Effector memory CD8-positive, alpha-beta T cell (primary cell): ENCODE results near the gene SELPLG.

Experiments
- ATAC-seq: fragments of 150-1000 bp; cut with Tn5 transposase; replicated peaks from 2 replicates; pipeline ENCODE4 v1.10.0; 2021; ENCODE audit warnings: mild to moderate bottlenecking, moderate library complexity
- DNase-seq, 3 experiments: peaks; one replicate each; pipeline ENCODE4 v3.0.0; 2021
- H3K27ac Mint-ChIP-seq, 2 donors: one replicate each; pipeline ENCODE4 v1.8.0; 2022; ENCODE audit warnings: mild to moderate bottlenecking in 2 of 2, mixed read lengths in 2 of 2, moderate library complexity in 2 of 2
- H3K27me3 Mint-ChIP-seq, 2 donors: one replicate each; pipeline ENCODE4 v1.8.0; 2022; ENCODE audit warnings: mixed read lengths in 2 of 2
- H3K36me3 Mint-ChIP-seq: one replicate; pipeline ENCODE4 v1.8.0; 2022; ENCODE audit warnings: mild to moderate bottlenecking, moderate library complexity, mixed read lengths; ENCODE audit not compliant: insufficient read depth
- H3K4me1 Mint-ChIP-seq, 2 donors: one replicate each; pipeline ENCODE4 v1.8.0; 2022; ENCODE audit warnings: low read depth in 2 of 2, mixed read lengths in 2 of 2
- H3K4me3 Mint-ChIP-seq, 2 donors: one replicate each; pipeline ENCODE4 v1.8.0; 2022; ENCODE audit warnings: mild to moderate bottlenecking in 2 of 2, mixed read lengths in 2 of 2, moderate library complexity in 2 of 2
- H3K9me3 Mint-ChIP-seq, 2 donors: one replicate each; pipeline ENCODE4 v1.8.0; 2022; ENCODE audit warnings: mixed read lengths in 2 of 2

Gene SELPLG

DNA sequence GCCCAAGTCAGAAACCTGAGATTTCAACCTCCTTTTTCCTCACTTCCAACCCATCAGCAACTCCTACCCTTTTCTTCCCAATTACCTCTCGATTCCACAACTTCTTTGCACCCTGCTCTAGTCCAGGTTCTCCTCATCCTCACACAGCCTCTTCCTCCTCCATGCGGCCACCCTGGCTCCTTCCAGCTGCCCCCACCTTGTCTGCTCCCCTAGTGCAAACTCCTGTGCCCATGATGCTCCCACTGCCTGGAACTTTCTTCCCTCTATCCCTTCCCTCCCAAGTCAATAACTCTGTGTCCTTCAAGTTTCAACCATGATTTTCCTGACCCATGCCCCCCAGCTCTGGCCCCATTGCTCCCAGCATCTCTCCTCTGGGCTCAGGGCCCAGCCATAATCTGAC, 17.3 kb downstream of the SELPLG start:
- H3K36me3 Mint-ChIP-seq, result peaks cover 48% of the 10 kb centered on the region
- H3K9me3 Mint-ChIP-seq, result peaks cover 0 to 7% of the 10 kb centered on the region in 2 donors
- no peak for DNase-seq
- peak overlapping the region; percentile 98 to 99 for H3K27ac Mint-ChIP-seq
- peak overlapping the region; percentile 75 to 79 for H3K4me3 Mint-ChIP-seq
- no peaks in the 10 kb centered on the region for H3K27me3 Mint-ChIP-seq
- no peak for ATAC-seq
- peaks cover 46 to 64% of the 10 kb centered on the region in 2 donors for H3K4me1 Mint-ChIP-seq

DNA sequence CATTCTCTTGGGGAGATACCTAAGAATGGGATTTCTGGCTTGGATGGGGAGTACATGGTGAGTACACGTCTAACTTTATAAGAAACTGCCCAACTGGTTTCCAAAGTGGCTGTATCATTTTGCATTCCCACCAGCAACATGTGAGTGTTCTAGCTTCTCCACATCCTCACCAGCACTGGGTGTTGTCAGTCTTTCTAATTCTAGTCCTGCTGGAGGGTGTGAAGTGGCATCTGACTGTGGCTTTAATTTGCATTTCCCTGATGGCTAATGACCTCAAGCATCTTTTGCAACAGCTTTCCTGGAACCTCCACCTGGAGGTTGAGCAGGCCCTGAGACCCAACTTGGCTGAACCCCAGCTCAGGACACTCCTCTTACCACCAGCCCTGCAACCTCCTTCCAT, 17.8 kb downstream of the SELPLG start:
- no peak overlapping the region for H3K4me3 Mint-ChIP-seq
- peaks cover 0 to 7% of the 10 kb centered on the region in 2 donors for H3K9me3 Mint-ChIP-seq
- H3K36me3 Mint-ChIP-seq, result peaks cover 43% of the 10 kb centered on the region
- H3K27ac Mint-ChIP-seq, result peak overlapping the region; percentile 98 to 99
- ATAC-seq (no peak), DNase-seq (no peak)
- peaks cover 43 to 60% of the 10 kb centered on the region in 2 donors for H3K4me1 Mint-ChIP-seq
- no peaks in the 10 kb centered on the region for H3K27me3 Mint-ChIP-seq

DNA sequence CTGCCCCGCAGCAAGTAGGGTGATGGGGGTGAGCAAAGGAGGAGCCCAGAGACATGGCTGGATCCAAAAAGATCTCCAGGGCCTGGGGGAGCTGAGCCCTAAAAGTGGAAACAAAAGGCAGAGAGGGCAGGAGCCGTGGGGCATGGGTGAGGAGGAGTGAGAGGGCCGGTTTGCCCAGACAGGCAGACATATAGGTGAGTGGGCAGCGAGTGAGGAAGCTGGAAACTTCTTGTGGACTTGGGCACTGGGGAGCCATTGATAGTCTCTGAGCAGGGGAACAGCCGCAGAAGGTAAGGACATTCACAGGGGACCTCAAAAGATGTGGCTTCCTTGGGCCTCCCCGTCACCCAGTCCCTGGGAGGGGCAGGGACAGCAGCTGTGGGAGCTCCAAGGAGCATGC, 19.1 kb downstream of the SELPLG start:
- Mint-ChIP-seq H3K9me3 (peaks cover 0 to 7% of the 10 kb centered on the region in 2 donors), H3K27me3 (no peaks in the 10 kb centered on the region), H3K4me3 (no peak overlapping the region), H3K4me1 (peaks cover 39 to 55% of the 10 kb centered on the region in 2 donors), H3K36me3 (peaks cover 36% of the 10 kb centered on the region), H3K27ac (peak overlapping the region; percentile 77 to 99)
- DNase-seq (no peak), ATAC-seq (no peak)

DNA sequence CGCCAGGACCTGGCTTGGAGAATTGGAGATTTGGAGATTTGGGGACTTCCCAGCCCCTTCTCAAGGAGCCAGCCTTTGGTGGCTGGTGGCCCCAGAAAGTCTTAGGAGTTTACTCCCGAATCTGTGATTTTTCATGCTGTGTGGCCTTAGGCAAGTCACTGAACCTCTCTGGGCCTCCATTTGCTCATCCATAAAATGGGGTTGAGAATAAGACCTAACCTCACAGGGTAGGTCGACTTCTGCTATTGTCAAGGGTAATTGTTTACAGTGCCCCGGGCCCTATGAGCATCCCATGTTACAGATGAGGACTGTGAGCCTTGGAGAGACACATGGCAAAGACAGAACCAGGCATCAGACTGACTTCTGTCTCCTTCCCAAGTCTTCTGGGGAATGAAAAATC, 19.7 kb downstream of the SELPLG start:
- ATAC-seq (no peak), DNase-seq (no peak)
- no peaks in the 10 kb centered on the region for H3K27me3 Mint-ChIP-seq
- peaks cover 0 to 7% of the 10 kb centered on the region in 2 donors for H3K9me3 Mint-ChIP-seq
- peaks cover 37 to 50% of the 10 kb centered on the region in 2 donors for H3K4me1 Mint-ChIP-seq
- H3K4me3 Mint-ChIP-seq, result no peak overlapping the region
- H3K36me3 Mint-ChIP-seq, result peaks cover 30% of the 10 kb centered on the region
- peak overlapping the region; percentile 77 to 99 for H3K27ac Mint-ChIP-seq

DNA sequence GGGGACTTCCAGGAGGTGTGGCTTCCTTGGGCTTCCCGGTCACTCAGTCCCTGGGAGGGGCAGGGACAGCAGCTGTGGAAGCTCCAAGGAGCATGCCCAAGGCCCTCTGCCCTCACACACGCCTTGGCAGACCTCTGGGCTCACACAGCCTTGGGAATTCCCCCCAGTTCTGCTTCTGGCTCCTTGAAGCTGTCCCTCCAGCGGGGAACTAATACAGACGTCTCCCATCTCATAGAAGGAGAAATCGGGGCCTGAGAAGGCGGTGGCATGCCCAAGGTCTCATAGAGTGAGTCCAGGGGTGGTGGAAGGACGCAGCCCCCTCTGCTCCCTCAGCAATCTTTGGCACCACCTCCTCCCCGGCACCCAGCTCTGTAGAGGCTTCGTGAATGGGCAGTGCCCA, 20.1 kb downstream of the SELPLG start:
- DNase-seq (no peak), ATAC-seq (no peak)
- H3K9me3 Mint-ChIP-seq, result peaks cover 0 to 7% of the 10 kb centered on the region in 2 donors
- H3K27ac Mint-ChIP-seq, result peak overlapping the region; percentile 77 to 99
- H3K36me3 Mint-ChIP-seq, result peaks cover 25% of the 10 kb centered on the region
- no peaks in the 10 kb centered on the region for H3K27me3 Mint-ChIP-seq
- H3K4me3 Mint-ChIP-seq, result no peak overlapping the region
- H3K4me1 Mint-ChIP-seq, result peaks cover 35 to 45% of the 10 kb centered on the region in 2 donors

DNA sequence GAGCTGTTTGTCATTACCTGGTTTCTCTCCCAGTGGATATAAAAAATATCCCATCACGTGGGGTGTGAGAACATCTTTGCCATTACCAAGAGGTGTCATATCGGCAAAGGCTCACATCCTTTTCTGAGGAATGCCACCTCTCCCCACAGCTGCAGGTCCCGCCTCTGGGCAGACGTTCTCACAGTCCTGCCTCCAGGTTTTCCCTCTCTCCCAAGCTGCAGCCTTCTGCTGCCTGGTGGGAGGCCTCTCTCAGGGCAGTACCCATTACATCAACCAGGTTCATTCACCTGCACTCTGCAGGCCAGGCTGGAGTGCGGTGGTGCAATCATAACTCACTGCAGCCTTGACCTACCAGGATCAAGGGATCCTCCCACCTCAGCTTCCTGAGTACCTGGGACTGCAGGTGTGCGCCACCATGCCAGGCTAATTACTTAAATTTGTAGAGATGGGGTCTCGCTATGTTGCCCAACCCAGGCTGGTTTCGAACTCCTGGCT, 20.9 kb downstream of the SELPLG start:
- no peak for DNase-seq
- Mint-ChIP-seq H3K9me3 (peaks cover 0 to 7% of the 10 kb centered on the region in 2 donors), H3K36me3 (peaks cover 20% of the 10 kb centered on the region), H3K27ac (peak overlapping the region in 1 of 2 donors; percentile 77), H3K4me1 (peaks cover 29 to 39% of the 10 kb centered on the region in 2 donors), H3K27me3 (no peaks in the 10 kb centered on the region), H3K4me3 (no peak overlapping the region)
- no peak for ATAC-seq

DNA sequence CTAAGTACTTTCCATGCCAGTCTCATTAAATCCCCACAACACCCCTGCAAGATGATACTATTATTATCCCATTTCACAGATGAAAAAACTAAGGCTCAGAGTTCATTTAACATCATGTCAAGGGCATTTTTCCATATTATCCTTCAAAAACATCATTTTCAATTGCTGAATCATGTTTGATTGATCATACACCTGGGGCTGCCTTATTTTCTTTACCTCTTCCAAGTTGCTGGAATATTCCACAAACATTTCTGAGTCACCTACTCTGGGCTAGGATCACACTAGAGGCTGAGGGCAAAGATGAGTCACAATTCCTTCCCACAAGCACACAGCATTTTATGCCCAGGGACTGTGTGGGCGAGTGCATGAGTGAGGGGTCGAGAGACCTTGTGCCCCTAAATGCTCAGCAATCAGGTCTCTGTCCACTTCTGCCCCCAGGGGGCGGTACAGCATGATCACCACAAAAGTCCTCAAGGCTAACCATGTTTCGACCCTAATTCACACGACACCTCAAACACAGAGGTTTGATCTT, 21.7 kb downstream of the SELPLG start:
- Mint-ChIP-seq H3K27me3 (no peaks in the 10 kb centered on the region), H3K27ac (peak overlapping the region; percentile 23 to 58), H3K4me3 (no peak overlapping the region), H3K9me3 (peaks cover 0 to 7% of the 10 kb centered on the region in 2 donors), H3K36me3 (peaks cover 12% of the 10 kb centered on the region), H3K4me1 (peaks cover 21 to 31% of the 10 kb centered on the region in 2 donors)
- ATAC-seq (peak; percentile 46), DNase-seq (peak; percentile 56 to 62 (median 57))

DNA sequence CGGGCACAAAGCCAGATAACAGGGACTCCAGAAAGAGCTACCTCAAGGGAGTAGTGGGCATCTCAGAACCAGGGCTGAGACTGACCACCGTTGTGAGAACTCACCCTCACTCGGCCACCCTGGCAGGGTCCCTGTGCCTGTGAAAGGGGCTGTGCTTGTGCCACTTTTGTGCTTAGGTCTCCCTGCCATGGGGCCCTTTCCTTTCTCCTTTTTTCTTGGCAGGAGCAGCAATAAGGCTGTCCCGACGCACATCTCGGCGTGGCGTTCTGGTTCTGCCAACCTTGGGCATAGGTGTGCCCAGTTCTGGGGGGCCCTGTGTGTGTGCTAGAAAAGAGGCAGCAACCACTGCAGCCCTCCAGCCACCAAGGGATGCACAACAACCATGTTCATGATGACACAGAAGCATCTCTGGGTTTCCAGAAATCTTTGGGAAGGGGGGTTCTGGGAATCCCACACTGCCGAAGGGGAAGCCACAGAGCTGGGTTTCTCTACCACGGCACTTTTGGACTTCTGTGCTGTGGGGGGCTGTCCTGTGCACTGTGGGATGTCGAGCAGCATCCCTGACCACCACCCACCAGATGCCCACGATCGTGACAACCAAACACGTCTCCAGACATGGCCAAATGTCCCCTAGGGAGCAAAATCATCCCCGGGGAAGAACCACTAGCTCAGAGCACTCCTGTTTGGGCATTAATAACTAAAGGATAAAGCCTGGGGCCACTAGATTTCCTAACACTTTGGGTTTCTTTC, 22.7 kb downstream of the SELPLG start:
- Mint-ChIP-seq H3K27ac (peak overlapping the region in 1 of 2 donors; percentile 58), H3K27me3 (no peaks in the 10 kb centered on the region), H3K36me3 (peaks cover 10% of the 10 kb centered on the region), H3K9me3 (peaks cover 0 to under 1% of the 10 kb centered on the region in 2 donors), H3K4me1 (peaks cover 13 to 22% of the 10 kb centered on the region in 2 donors), H3K4me3 (no peak overlapping the region)
- DNase-seq (no peak), ATAC-seq (no peak)

DNA sequence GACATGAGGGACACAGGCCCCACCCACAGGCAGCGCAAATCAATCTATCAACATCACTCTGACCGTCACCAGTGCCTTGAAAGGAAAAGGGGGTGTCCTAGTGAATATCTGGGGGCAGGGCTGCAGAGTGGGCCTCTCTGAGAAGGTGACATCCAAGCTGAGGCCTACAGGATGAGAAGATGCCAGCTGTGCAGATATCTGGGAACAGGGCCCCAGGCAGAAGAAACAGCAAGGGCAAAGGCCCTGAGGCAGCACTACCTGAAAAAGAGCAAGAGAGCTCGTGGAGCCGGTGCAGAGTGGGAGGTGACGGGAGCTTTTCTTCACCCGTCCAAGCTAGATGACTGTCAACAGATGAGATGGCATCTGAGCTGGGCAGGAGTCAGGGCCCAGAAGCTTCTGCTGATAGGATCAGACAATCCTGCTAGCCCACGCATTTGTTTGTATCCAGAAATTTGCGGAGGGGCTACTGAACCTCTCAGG, 23.3 kb downstream of the SELPLG start:
- peaks cover 13 to 21% of the 10 kb centered on the region in 2 donors for H3K4me1 Mint-ChIP-seq
- no peaks in the 10 kb centered on the region for H3K27me3 Mint-ChIP-seq

DNA sequence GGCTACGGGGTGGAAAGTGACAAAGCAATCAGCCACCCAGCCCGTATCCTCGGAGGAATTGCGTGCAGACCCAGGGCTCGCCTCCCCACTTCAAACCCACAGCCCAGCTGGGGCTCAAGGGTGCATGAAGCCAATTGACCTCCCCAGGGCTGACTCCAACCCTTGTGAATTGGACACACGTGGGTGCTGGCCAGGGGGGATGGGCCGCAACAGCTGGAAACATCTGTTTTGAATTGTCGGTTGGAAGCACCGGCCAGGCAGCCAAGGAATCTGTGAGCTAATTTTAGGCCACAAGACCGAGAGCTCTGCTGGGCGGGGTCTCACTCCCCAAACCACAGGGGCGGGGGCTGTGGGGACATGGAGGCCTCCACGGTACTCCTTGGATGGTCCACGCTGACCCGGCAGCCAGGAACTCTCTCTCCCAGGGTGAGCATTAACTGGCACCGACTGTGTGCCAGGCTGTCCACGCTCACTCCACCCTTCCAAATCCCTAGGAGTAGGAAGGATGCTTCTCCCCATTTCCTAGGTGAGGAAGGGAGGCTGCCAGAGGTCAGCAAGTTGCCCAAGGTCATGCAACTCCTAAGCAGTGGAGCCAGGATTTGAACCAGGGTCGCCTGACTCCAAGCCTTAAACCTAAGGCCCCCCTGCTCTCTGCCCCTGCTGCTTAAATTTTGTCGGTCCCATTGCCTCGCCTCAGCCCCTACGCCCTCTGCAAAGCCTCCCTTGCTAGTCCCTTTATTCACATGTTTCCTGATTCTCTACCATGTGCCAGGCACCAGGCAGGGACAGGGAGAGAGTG, 24.0 kb downstream of the SELPLG start:
- H3K27ac Mint-ChIP-seq, result peak overlapping the region in 1 of 2 donors; percentile 19
- peaks cover 13 to 18% of the 10 kb centered on the region in 2 donors for H3K4me1 Mint-ChIP-seq
- peaks cover 13% of the 10 kb centered on the region for H3K36me3 Mint-ChIP-seq
- no peak overlapping the region for H3K4me3 Mint-ChIP-seq
- no peak for ATAC-seq
- H3K27me3 Mint-ChIP-seq, result no peaks in the 10 kb centered on the region
- DNase-seq, result no peak
- no peaks in the 10 kb centered on the region for H3K9me3 Mint-ChIP-seq

More for the DNA sequence above, 23.3 kb downstream of the SELPLG start:
- no peak for ATAC-seq
- no peak for DNase-seq
- peak overlapping the region in 1 of 2 donors; percentile 19 for H3K27ac Mint-ChIP-seq
- H3K4me3 Mint-ChIP-seq, result no peak overlapping the region
- H3K9me3 Mint-ChIP-seq, result no peaks in the 10 kb centered on the region
- peaks cover 10% of the 10 kb centered on the region for H3K36me3 Mint-ChIP-seq

DNA sequence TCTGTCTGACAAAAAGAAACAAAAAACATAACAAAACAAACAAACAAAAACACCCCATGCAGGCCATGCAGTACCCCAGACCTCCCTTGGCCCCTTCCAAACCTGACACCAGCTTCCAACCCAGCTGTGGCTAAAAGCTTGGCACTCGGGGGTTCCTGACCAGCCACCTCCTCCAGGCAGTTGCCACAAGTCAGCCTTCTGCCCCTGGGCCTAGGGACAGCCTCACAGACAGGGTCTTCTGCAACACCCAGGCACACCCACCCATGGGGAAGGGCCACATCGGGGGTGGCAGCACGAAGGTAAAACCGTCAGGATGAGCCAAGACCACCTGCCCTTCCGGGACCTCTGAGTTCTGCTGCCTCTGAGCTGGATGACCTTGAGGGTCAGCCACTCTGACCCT, 25.1 kb downstream of the SELPLG start:
- peaks cover 14% of the 10 kb centered on the region for H3K36me3 Mint-ChIP-seq
- DNase-seq (no peak), ATAC-seq (no peak)
- no peak overlapping the region for H3K4me3 Mint-ChIP-seq
- H3K4me1 Mint-ChIP-seq, result peaks cover 9 to 13% of the 10 kb centered on the region in 2 donors
- no peaks in the 10 kb centered on the region for H3K9me3 Mint-ChIP-seq
- H3K27me3 Mint-ChIP-seq, result no peaks in the 10 kb centered on the region
- no peak overlapping the region for H3K27ac Mint-ChIP-seq

DNA sequence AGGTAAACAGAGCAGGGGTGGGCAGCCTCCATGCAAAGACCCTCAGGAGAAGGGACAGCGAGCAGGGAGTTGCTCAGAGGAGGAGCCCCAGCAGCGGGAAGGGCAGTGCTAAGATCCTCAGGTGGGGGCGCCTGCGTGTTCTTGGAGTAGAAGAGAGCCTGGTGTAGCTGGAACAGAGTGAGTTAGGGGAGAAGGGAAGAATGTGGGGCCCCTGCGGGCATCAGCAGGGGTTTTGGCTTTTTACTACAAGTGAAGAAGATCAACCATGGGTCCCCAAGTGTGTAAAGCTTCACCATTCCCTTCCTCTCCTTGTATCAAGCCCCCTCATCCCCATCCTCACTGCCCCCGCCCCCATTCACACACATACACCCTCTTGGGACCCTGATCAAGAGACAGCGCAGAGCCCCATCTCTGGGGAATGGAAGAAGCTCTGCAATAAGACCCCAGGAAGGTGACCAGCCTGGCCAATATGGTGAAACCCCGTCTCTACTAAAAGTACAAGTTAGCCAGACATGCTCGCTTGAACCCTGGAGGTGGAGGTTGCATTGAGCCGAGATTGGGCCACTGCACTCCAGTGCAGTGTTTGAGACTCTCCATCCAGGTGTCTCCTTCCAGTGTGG, 25.6 kb downstream of the SELPLG start:
- H3K27me3 Mint-ChIP-seq, result no peaks in the 10 kb centered on the region
- H3K9me3 Mint-ChIP-seq, result no peaks in the 10 kb centered on the region
- H3K27ac Mint-ChIP-seq, result no peak overlapping the region
- DNase-seq, result no peak
- peaks cover 7 to 10% of the 10 kb centered on the region in 2 donors for H3K4me1 Mint-ChIP-seq
- peaks cover 12% of the 10 kb centered on the region for H3K36me3 Mint-ChIP-seq
- ATAC-seq, result no peak
- no peak overlapping the region for H3K4me3 Mint-ChIP-seq

DNA sequence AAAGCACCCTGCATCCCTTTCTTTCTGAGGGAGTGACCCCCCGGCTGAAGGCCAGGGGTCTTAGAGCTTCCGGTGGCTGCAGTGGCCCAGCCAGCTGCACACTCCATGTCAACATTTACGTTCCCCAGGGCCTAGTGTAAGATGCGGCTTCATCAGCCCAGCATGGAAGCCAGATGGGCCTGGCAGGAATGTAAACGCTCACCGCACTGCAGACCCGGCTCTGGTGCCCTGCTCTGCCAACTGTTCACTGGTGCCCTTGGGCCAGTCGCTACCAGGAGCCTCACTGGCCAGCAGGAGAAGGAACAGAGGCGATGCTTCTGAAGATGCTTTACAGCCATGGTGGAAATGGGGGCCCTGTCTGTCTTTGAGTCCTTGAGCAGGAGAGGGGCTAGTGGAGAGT, 27.2 kb downstream of the SELPLG start:
- Mint-ChIP-seq H3K27me3 (no peaks in the 10 kb centered on the region), H3K36me3 (peaks cover 12% of the 10 kb centered on the region), H3K4me3 (no peak overlapping the region), H3K4me1 (peaks cover 0 to under 1% of the 10 kb centered on the region in 2 donors), H3K9me3 (no peaks in the 10 kb centered on the region), H3K27ac (peak overlapping the region in 1 of 2 donors; percentile 65)
- ATAC-seq, result no peak
- no peak for DNase-seq
